HG03521 (cell line): ENCODE data around the gene IDH2.
A peak's percentile ranks its signal among the peaks of the same experiment; 100 is the strongest.
"Not testable (repeated sequence)": the region's sequence is repeated elsewhere in the genome, so short reads cannot be mapped to it uniquely, and the experiment has no call there.

Experiments
- ATAC-seq: cut with Tn5 transposase; IDR thresholded peaks from one replicate; pipeline ENCODE4 v1.9.1; 2021; ENCODE audit warnings: mild to moderate bottlenecking, moderate library complexity; ENCODE audit not compliant: unreplicated experiment

IDH2 gene

GRCh38 chr15:90101969-90102890, at the start of gene IDH2:
Gene IDH2 (minus strand): TSS chr15:90102468. CDS start chr15:90102390, 78 bp downstream.
- peak; percentile 61 for ATAC-seq

GRCh38 chr15:90150551-90150950, 48.3 kb upstream of the IDH2 start:
- ATAC-seq = not testable (repeated sequence)

- no peak for ATAC-seq
Measured at GRCh38 chr15:90149609-90150340, 47.5 kb upstream of the IDH2 start.

GRCh38 chr15:90146198-90146761, 44.0 kb upstream of the IDH2 start:
- not testable (repeated sequence) for ATAC-seq

GRCh38 chr15:90145761-90146160, 43.5 kb upstream of the IDH2 start:
- ATAC-seq = no peak

DNA sequence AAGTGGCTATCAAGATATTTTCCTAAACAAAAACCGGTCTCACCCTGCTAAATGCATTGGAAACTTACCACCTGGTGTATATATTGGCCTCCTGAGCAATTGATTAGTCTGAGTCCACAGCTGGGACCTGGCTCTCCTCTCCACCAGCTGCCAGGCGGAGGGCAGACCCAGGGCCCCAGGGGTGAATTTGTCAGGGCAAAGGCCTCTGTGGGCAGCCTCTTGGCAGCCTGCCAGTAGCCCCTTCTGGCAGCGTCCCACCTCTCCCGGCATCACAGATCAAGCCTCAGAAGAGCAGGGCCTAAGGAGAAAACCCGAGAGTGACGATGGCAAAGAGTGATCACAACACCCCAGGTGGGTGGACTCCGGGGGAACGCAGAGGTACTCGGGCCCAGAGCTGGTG, 43.0 kb upstream of the IDH2 start:
- ATAC-seq = no peak

- ATAC-seq = no peak
Measured at GRCh38 chr15:90143166-90143655, 40.9 kb upstream of the IDH2 start.

DNA sequence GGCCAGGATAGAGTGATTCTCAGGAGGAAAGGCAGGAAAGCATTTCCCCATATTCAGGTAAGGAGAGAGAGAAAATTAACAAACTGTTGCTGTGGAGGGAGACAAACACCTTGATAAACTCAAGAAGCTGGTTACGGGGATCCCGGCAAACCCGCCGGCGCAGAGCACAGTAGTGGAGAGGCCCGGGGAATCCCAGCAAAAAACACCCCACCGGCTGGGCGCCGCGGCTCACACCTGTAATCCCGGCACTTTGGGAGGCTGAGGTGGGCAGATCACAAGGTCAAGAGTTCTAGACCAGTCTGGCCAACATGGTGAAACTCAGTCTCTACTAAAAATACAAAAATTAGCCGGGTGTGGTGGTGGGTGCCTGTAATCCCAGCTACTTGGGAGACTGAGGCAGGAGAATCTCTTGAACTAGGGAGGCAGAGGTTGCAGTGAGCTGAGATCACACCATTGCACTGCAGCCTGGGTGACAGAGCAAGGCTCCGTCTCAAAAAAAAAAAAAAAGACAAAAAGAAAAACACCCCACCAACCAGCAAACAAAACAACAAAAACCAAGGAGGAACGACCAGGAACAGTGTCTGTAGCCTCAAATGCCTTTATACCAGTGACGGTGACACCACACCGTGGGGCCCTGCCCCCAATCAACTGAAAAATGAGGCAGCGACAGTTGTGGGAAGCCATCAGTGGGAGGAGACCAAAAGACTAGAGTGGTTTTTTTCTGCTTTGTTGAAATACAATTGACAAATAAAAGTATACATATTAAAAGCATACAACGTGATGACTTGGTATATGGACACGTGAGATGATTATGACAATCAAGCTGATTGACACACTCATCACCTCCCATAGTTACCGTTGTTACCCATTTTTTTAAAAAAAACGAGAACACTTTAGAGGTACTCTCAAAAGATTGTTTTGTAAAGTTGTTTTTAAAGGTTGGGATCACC, 40.2 kb upstream of the IDH2 start:
- ATAC-seq = no peak

DNA sequence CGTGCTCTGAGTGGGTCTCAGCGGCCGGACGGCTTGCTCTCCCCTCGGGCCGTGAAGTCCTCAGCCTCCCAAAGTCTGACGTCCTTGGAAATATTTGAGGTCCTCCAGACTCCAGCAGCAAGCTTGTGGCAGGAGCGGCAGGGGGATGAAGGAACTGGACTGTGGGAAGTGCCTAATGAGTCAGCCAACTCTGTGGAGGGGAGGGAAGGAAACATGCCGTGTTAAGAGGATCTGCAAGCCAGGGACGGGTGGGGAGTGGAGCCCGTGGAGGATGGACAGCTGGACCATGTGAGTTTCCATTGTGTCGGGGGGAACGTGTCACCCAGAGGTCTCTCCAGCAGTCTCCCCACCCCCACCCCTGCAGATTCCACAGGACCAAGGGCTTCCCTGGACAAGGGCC, 39.4 kb upstream of the IDH2 start:
- no peak for ATAC-seq

DNA sequence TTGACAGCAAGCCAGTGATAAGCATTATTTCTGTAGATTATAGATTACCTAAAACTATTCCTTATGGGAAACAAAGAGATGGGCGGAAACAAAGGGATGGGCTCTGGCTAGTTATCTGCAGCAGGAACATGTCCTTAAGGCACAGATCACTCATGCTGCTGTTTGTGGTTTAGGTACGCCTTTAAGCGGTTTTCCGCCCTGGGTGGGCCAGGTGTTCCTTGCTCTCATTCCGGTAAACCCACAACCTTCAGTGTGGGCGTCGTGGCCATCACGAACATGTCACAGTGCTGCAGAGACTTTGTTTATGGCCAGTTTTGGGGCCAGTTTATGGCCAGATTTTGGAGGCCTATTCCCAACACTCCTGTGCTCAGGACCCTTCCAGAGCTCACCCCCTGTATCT, 37.3 kb upstream of the IDH2 start:
- not testable (repeated sequence) for ATAC-seq

DNA sequence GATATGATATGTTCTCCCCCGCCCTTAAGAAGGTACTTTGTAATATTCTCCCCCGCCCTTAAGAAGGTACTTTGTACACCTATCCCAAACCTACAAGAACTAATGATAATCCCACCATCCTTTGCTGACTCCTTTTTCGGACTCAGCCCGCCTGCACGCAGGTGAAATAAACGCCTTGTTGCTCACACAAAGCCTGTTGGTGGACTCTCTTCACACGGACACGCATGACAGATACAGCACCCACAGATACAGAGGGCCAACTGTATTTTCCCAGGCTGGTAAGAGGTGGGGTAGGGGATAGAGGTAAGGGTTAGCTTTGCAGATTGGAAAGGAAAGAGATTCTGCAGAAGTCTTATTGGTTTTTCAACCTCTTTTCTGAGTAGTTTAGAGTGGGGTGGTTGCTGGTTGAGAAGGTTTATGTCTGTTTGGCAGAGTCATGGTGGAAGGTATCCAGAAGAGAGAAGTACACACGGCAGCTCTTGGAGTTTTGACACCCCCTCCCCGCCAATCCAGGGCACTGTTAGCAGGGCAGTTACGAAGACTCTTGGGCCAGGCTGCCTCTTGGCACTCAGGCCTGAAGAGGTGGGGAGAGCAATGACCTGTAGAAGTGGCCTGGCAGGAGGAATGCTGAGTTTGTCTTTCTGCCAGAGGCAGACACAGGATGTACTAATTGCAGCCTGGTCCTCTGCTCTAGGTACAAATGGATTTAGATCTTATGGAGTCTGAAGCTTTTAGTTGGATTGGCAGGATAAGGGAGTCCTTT, 36.0 kb upstream of the IDH2 start:
- no peak for ATAC-seq

DNA sequence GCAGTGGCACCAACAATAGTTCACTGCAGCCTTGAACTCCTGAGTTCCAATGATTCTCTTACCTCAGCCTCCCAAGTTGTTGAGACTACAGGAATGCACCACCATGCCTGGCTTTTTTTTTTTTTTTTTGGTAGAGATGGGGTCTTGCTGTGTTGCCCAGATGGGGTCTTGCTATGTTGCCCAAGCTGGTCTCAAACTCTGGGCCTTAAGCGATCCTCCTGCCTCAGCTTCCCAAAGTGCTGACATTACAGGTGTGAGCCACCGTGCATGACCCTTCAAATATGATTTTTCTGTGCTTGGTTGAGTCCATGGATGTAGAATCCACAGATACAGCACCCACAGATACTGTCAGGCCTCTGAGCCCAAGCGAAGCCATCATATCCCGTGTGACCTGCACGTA, 30.2 kb upstream of the IDH2 start:
- ATAC-seq = no peak

DNA sequence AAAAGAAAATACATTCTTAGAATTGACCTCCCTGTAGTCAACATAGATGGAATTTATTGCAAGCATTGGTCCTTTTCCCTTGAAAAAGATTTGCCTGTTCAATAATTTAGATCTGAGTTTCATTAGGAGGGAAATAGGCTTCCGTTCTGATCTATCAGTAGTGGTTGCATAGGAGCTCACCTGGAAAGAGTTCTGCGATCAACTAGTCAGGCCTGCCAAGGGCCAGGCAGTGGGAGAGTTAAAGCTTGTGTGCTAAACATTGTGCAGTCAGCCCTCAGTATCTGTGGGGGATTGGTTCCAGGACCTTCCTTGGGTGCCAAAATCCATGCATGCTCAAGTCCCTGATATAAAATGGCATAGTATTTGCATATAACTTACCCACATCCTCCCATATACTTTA, 29.6 kb upstream of the IDH2 start:
- no peak for ATAC-seq

DNA sequence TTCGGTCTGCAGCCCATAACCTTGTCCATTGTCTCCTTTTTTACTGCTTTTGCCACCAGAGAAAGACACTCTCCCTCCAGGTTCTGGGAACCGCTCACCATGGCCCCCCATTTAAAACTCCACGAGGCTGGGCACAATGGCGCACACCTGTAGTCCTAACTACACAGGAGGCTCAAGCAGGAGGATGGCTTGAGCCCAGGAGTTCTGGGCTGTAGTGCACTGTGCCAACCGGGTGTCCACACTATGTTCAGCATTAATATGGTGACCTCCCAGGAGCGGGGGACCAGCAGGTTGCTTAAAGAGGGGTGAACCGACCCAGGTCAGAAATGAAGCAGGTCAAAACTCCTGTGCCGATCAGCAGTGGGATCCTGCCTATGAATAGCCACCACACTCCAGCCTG, 28.0 kb upstream of the IDH2 start:
- ATAC-seq = no peak

DNA sequence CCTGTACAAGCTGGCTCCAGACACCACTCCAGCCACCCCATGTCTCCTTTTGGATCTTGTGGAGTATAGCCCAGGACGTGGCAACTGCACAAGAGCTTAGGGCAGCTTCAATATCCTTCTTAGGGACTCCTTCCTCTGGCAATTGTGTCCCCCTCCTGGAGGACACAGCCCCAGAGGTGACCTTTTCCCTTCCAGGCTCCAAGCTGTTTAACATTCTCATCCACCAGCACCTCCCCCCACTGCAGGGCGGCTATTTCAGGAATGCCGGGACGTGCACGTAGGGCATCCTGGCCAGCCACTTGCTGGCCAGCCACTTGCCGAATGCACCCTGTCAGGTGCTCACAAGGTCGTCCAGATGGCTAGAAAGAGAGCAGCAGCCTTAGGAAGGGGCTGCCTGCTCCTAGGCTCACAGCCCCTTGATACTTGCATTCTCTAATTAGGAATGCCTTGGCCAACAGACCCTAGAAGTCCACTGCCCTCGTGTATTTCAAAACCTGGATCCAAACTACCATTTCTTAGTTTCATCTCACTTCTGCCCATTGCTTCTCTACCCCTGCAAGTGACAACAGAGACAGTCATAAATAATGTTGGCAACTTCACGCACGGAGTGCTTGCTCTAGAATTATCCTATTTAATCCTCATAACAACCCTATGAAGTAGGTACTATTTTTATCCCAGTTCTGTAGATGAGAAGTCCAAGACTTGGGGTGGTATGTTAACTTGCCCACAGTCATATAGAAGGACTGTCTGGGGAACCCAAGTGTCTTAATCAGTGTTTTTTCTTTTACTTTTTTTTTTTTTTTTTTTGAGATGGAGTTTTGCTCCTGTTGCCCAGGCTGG, 24.5 kb upstream of the IDH2 start:
- no peak for ATAC-seq

- ATAC-seq = no peak
Measured at GRCh38 chr15:90126022-90126421, 23.8 kb upstream of the IDH2 start.

GRCh38 chr15:90124507-90124906, 22.2 kb upstream of the IDH2 start:
- ATAC-seq = no peak

DNA sequence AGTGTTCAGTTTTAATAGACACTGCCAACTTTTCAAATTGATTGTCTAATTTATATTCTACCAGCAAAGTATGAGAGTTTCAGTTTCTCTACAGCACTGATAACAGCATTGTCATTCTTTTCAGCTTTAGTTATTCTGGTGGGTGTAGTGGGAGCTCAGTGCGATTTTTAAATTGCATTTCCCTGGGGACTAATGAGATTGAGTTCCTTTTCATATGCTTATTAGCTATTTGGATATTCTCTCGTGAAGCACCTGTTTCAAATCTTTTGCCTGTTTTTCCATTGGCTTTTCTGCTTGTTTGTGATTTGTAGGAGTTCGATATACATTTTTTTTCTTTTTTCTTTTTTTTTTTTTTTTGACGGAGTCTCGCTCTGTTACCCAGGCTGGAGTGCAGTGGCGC, 18.8 kb upstream of the IDH2 start:
- no peak for ATAC-seq

DNA sequence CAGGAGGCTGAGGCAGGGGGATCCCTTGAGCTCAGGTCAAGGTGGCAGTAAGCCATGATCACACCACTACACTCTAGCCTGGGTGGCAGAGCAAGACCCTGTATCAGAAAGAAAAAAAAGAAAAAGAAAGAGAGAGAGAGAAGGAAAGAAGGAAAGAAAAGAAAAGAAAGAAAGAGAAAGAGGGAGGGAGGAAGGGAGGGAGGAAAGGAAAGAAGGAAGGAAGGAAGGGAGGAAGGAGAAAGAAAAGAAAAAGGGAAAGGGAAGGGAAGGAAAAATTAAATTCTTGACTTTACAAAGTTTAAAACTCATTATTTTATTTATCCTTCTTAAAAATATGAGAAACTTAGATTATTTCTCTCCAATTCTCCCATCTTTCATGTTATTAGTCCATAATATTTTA, 17.1 kb upstream of the IDH2 start:
- ATAC-seq = no peak
